ENCODE measurements around the gene CLEC14A.

DNA sequence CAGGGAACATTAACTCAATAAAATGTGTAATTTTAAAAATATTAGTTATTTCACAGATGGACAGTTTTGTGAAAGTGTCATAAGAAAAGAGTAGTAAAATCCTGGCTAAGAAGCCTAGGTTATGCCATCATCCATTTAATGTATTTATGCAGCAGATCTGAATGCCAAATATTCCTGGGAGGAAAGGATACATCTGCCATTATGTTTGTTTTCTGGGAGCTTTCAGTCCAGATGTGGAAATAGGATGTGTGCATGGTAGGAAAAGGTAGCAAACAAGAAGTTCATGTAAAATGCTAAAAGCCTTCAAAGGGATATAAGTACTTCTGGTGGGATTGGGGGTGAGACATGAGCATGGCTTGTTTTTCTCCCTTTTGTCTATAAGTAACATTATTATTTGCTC lies 27.0 kb upstream of the CLEC14A start:
- TF ChIP-seq, protein P1, sequence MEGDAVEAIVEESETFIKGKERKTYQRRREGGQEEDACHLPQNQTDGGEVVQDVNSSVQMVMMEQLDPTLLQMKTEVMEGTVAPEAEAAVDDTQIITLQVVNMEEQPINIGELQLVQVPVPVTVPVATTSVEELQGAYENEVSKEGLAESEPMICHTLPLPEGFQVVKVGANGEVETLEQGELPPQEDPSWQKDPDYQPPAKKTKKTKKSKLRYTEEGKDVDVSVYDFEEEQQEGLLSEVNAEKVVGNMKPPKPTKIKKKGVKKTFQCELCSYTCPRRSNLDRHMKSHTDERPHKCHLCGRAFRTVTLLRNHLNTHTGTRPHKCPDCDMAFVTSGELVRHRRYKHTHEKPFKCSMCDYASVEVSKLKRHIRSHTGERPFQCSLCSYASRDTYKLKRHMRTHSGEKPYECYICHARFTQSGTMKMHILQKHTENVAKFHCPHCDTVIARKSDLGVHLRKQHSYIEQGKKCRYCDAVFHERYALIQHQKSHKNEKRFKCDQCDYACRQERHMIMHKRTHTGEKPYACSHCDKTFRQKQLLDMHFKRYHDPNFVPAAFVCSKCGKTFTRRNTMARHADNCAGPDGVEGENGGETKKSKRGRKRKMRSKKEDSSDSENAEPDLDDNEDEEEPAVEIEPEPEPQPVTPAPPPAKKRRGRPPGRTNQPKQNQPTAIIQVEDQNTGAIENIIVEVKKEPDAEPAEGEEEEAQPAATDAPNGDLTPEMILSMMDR (IDR thresholded peaks at IDR 0.05), result no peak
- no peak for TF ChIP-seq POLR2A (IDR thresholded peaks at IDR 0.05)

Measured in transverse colon (tissue), 3 donors.